HG03520 (cell line): ENCODE measurements around the gene THOC2.
"Not testable (repeated sequence)": the region's sequence is repeated elsewhere in the genome, so short reads cannot be mapped to it uniquely, and the experiment has no call there.

Experiments
- ATAC-seq: cut with Tn5 transposase; IDR thresholded peaks from one replicate; pipeline ENCODE4 v1.9.1; 2021; ENCODE audit warnings: mild to moderate bottlenecking, moderate library complexity; ENCODE audit not compliant: unreplicated experiment

Gene THOC2

DNA sequence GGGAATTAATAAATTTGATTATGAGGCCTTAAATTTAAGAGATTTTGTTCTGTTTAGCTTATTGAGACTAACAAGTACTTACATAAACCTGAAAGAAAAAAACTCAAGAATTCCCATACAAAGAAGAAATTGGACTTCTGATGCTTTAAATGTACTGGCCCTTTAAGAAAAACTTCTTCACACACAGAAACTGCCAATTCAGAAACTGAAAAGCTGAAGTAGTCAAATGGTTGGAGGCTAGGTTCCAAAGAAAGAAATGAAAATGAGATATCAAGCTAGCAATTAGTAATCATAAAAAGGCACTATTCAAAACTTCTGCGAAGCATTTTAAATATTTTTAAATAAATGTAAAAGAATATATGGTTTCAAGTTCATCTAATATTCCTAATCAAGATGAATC lies 151.3 kb downstream of the THOC2 start:
- ATAC-seq, result no peak

DNA sequence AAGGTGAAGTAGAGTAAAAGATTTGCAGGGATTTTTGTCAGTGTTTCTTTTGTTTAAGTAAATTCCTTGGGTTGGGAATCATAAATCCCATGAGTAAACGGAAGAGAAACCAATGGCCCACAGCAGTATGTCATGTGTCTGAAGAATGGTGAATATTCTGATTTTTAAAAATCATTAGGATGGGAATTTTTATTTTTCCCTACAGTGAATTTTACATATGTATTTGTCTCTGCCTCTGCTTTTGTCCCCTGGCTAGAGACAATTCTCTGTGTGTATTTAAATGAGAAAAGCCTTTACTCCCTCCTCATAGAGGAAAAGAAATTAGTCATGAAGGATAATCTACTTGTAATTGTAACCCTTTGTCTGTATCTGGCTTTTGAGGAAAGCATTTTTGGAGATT lies 152.1 kb downstream of the THOC2 start:
- ATAC-seq, result no peak

DNA sequence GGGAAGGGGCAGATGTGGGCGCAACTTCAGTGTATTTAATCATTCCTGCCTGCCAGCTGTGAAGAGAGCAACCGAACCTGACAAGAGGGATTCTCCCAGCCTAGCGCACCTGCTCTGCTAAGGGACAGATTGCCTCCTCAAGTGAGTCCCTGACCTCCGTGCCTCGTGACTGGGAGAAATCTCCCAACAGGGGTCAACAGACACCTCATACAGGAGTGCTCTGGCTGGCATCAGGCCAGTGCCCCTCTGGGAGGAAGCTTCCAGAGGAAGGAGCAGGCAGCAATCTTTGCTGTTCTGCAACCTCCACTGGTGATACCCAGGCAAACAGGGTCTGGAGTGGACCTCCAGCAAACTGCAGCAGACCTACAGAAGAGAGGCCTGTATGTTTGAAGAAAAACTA lies 158.8 kb downstream of the THOC2 start:
- ATAC-seq, result not testable (repeated sequence)

DNA sequence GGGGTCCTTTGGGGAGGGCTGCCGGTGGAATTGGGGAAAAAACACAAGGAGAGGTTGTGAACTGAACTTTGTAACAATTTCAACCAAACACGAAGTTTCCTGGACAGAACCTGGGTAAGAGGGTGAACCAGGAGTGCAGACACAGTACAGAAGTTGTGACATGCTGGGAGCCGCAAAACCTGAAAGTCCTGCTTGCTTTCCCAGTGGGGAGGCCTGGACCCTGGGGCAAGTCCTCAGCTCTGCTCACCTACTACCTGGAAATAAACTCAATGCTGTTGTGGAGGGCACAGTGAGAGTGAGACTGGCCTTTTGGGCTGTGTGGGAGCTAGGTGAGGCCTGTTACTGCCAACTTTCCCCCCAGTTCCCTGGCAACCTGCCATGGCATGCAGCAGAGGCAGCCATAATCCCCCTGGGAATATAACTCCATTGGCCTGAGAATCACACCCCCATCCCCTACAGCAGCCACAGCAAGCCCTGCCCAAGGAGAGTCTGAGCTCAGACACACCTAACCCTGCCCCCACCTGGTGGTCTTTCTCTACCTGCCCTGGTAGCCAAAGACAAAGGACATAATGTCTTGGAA lies 162.8 kb downstream of the THOC2 start:
- no peak for ATAC-seq

DNA sequence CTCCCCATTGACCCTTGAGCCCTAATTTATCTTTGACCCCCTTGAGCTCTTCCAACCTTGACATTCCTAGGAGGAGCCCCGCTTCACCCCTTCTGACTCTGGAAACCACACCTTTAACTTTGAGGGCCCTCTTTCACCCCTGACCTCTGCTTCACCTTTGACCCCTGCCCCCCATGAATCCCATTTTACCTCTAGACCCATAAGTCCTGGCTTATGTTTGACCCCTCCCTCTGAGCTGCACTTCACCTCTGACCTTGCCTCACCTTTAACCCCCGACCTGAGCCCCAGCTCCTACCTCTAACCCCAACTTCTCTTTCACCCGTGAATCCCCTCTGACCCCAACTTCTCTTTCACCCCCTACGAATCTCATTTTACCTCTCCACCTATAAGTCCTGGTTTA lies 169.7 kb downstream of the THOC2 start:
- ATAC-seq, result no peak

DNA sequence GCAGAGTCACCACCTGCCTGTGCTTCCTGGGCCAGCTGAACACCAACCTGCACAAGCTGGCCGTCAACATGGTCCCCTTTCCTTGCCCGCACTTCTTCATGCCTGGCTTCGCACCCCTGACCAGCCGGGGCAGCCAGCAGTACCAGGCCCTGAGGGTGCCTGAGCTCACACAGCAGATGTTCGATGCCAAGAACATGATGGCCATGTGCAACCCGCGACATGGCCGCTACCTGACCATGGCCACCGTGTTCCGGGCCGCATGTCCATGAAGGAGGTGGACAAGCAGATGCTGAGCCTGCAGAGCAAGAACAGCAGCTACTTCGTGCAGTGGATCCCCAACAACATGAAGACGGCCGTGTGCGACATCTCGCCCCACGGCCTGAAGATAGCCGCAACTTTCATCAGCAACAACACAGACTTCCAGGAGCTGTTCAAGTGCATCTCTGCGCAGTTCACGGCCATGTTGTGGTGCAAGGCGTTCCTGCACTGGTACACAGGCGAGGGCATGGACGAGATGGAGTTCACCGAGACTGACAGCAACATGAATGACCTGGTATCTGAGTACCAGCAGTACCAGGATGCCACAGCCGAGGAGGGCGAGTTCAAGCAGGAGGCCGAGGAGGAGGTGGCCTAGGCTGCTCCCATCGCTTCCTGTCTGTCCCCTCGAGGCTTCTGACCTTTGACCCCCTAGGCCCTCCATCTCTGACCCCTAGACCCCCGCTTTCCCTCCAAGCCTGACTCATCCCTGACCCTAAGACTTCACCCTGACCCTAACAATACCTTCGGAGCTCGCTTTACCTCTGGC lies 170.3 kb downstream of the THOC2 start:
- no peak for ATAC-seq

DNA sequence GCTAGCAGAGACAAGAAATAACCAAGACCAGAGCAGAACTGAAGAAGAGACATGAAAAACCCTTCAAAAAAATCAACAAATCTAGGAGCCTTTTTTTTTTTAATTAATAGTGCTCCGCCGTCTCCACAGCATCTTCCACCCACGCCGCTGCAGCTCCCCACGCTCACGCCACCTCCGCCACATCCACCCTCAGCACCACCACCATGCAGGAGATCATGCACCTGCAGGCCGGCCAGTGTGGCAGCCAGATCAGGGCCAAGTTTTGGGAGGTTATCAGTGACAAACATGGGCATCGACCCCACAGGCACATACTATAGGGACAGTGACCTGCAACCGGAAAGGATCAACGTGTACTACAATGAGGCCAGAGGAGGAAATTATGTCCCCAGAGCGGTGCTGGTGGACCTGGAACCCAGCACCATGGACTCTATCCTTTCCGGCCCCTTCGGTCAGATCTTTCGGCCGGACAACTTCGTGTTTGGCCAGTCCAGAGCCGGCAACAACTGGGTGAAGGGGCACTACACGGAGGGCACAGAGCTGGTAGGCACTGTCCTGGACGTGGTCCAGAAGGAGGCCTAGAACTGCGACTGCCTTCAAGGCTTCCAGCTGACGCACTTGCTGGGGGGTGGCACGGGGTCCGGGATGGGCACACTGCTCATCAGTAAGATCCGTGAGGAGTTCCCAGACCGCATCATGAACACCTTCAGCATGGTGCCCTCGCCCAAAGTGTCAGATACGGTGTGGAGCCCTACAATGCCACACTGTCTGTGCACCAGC lies 171.2 kb downstream of the THOC2 start:
- ATAC-seq, result no peak

DNA sequence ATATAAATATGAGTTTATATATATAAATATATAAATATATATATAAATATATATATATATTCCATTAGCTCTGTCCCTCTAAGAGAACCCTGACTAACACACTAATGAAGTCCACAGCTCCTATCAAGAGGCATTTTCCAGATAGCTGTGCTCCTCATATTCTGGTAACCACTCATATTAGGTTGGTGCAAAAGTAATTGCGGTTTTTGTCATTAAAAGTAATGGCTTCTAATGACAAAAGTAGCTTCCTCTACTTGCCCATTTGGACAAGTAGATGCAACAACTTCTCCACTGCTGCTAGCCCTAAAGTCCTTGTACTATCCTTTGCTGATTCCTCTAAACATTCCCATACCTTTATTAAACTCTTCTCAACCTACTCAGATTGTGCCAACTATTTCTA lies 182.0 kb downstream of the THOC2 start:
- no peak for ATAC-seq
